Fibroblast of villous mesenchyme (primary cell): ENCODE data around the gene ST8SIA5. TPM values are rescaled to one million over a fixed set of nuclear protein-coding genes. Genes with fewer than 3 reads are reported as not detected.

Source experiments
- DNase-seq: peaks from one replicate; pipeline ENCODE4 v3.0.0-alpha.2; 2010; ENCODE audit warnings: low read depth
- H3K4me3 ChIP-seq: 2 replicates; pipeline ENCODE4 v1.5.1; 2011; ENCODE audit warnings: low read depth, mild to moderate bottlenecking, low read length
- CTCF ChIP-seq: IDR thresholded peaks from 2 replicates; pipeline ENCODE4 v1.5.1; 2012; ENCODE audit warnings: low read depth, mild to moderate bottlenecking, low read length; ENCODE audit not compliant: insufficient read depth
- total RNA-seq: library from RNA; depleted of rRNA; stranded (reverse); fragments of >200 nt; gene quantifications from 2 replicates; pipeline ENCODE4 v1.2.3, GENCODE V29; 2012

Gene ST8SIA5
- total RNA-seq, 1 donor, result not detected

GRCh38 chr18:46718501-46719341, 38.1 kb downstream of the ST8SIA5 start:
- H3K4me3 ChIP-seq, result no peak overlapping the region
- no peak for TF ChIP-seq CTCF
- peak; percentile 33 for DNase-seq

GRCh38 chr18:46716827-46717226, 40.0 kb downstream of the ST8SIA5 start:
- no peak for TF ChIP-seq CTCF
- DNase-seq, result no peak

GRCh38 chr18:46716336-46716735, 40.5 kb downstream of the ST8SIA5 start:
- no peak for TF ChIP-seq CTCF
- H3K4me3 ChIP-seq, result no peak overlapping the region
- no peak for DNase-seq

More at GRCh38 chr18:46716827-46717226, 40.0 kb downstream of the ST8SIA5 start:
- H3K4me3 ChIP-seq, result no peak overlapping the region

- DNase-seq, result no peak
- H3K4me3 ChIP-seq, result no peak overlapping the region
- no peak for TF ChIP-seq CTCF
These were observed 41.8 kb downstream of the ST8SIA5 start for GRCh38 chr18:46715062-46715461.

- no peak overlapping the region for H3K4me3 ChIP-seq
- peak; percentile 28 for DNase-seq
- no peak for TF ChIP-seq CTCF
These were observed 44.4 kb downstream of the ST8SIA5 start for GRCh38 chr18:46712406-46712805.

GRCh38 chr18:46711444-46711863, 45.4 kb downstream of the ST8SIA5 start:
- no peak for TF ChIP-seq CTCF
- no peak for DNase-seq
- no peak overlapping the region for H3K4me3 ChIP-seq

- no peak for DNase-seq
- no peak for TF ChIP-seq CTCF
These were observed 49.9 kb downstream of the ST8SIA5 start for GRCh38 chr18:46706968-46707367.

More at GRCh38 chr18:46706968-46707367, 49.9 kb downstream of the ST8SIA5 start:
- no peak overlapping the region for H3K4me3 ChIP-seq
